Stimulated activated naive CD4-positive, alpha-beta T cell (primary cell): ENCODE results near the gene ZNF561.

Experiments
- DNase-seq, 6 experiments: peaks; one replicate each; lab custom pipeline; 2025; lab: John Stamatoyannopoulos, UW

ZNF561 gene

GRCh38 chr19:9580728-9581127 is 40.3 kb downstream of the ZNF561 start:
- DNase-seq: no peak

- DNase-seq: no peak
Observed at GRCh38 chr19:9570255-9570654, 50.8 kb downstream of the ZNF561 start.

GRCh38 chr19:9566729-9567128 is 54.3 kb downstream of the ZNF561 start:
- no peak for DNase-seq

- no peak for DNase-seq
Observed at GRCh38 chr19:9565900-9566705, 54.9 kb downstream of the ZNF561 start.
